ENCODE results near the gene BET1L. TPM values are rescaled to one million over a fixed set of nuclear protein-coding genes. Genes with fewer than 3 reads are reported as not detected.
"Not testable (repeated sequence)": the region's sequence is repeated elsewhere in the genome, so short reads cannot be mapped to it uniquely, and the experiment has no call there.

The BET1L gene
- total RNA-seq, 1 donor from 2014 or later = 13.1 TPM

DNA sequence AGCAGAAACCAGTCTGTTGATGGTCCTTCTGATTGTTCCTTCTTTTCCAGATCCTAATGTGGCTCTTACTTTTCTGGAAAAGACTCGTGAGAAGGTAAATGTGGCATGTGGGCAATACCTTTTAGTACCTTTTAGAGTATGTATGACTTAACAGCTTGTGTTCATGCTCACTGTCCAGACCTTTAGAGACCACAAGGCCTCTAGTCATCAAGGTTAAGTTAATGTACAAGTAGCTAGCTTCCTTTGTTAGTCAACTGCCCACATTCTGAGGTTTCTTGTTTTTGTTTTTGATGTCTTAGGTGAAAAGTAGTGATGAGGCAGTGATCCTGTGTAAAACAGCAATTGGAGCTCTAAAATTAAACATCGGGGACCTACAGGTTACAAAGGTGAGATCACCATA, 37.2 kb upstream of the BET1L start:
- Mint-ChIP-seq H3K27ac (no peak overlapping the region), H3K27me3 (ENCODE audit: insufficient read depth, low read depth) (peaks cover 2% of the 10 kb centered on the region), H3K36me3 (peaks cover 31% of the 10 kb centered on the region)

GRCh38 chr11:241634-242033, 34.4 kb upstream of the BET1L start:
- Mint-ChIP-seq H3K27me3 (ENCODE audit: insufficient read depth, low read depth) (no peaks in the 10 kb centered on the region), H3K4me1 (peaks cover 13% of the 10 kb centered on the region), H3K27ac (no peak overlapping the region), H3K36me3 (peaks cover 17% of the 10 kb centered on the region), H3K4me3 (no peak overlapping the region), H3K9me3 (no peaks in the 10 kb centered on the region)
- Histone ChIP-seq H3K4me1 (peaks cover 7% of the 10 kb centered on the region), H4K20me1 (ENCODE audit: low read depth) (peaks cover 11% of the 10 kb centered on the region), H3K4me3 (no peak overlapping the region), H3K36me3 (peaks cover 7% of the 10 kb centered on the region), H2AFZ (replicated peaks) (no peak overlapping the region), H3F3A (ENCODE audit: low read depth) (peaks cover under 1% of the 10 kb centered on the region), H3K79me2 (ENCODE audit: low read depth) (peaks cover 34% of the 10 kb centered on the region), H3K9ac (no peak overlapping the region), H3K9me3 (ENCODE audit: low read depth) (no peaks in the 10 kb centered on the region), H3K4me2 (no peak overlapping the region), H3K27me3 (no peaks in the 10 kb centered on the region), H3K27ac (no peak overlapping the region)
- no peak for DNase-seq (ENCODE audit: low spot score)
- TF ChIP-seq EZH2phosphoT487 (IDR thresholded peaks at IDR 0.05) = no peak
- TF ChIP-seq CTCF (IDR thresholded peaks at IDR 0.05) = no peak
- TF ChIP-seq EZH2 (IDR thresholded peaks at IDR 0.05) = no peak

More for the DNA sequence above, 37.2 kb upstream of the BET1L start:
- Histone ChIP-seq H3K4me2 (no peak overlapping the region), H3K36me3 (peaks cover 7% of the 10 kb centered on the region), H3K9me3 (ENCODE audit: low read depth) (no peaks in the 10 kb centered on the region), H3K4me1 (no peaks in the 10 kb centered on the region), H3F3A (ENCODE audit: low read depth) (no peaks in the 10 kb centered on the region), H3K27me3 (no peaks in the 10 kb centered on the region), H3K9ac (no peak overlapping the region), H3K4me3 (no peak overlapping the region), H3K79me2 (ENCODE audit: low read depth) (peaks cover 9% of the 10 kb centered on the region), H2AFZ (replicated peaks) (no peak overlapping the region), H4K20me1 (ENCODE audit: low read depth) (no peaks in the 10 kb centered on the region), H3K27ac (no peak overlapping the region)
- H3K4me3 Mint-ChIP-seq = no peak overlapping the region
- TF ChIP-seq CTCF (IDR thresholded peaks at IDR 0.05) (no peak), EZH2 (IDR thresholded peaks at IDR 0.05) (no peak), EZH2phosphoT487 (IDR thresholded peaks at IDR 0.05) (no peak)
- H3K4me1 Mint-ChIP-seq = no peaks in the 10 kb centered on the region
- no peaks in the 10 kb centered on the region for H3K9me3 Mint-ChIP-seq
- DNase-seq (ENCODE audit: low spot score) = no peak

- H3K4me2 ChIP-seq = no peak overlapping the region
- peaks cover 11% of the 10 kb centered on the region for H3F3A ChIP-seq (ENCODE audit: low read depth)
- peaks cover 39% of the 10 kb centered on the region for H3K79me2 ChIP-seq (ENCODE audit: low read depth)
- H3K4me1 ChIP-seq = peaks cover 9% of the 10 kb centered on the region
- H3K4me3 ChIP-seq = no peak overlapping the region
- H3K27ac ChIP-seq = no peak overlapping the region
- H3K9me3 ChIP-seq (ENCODE audit: low read depth) = no peaks in the 10 kb centered on the region
- no peak overlapping the region for H3K9ac ChIP-seq
- no peaks in the 10 kb centered on the region for H3K27me3 ChIP-seq
- no peaks in the 10 kb centered on the region for H3K9me3 Mint-ChIP-seq
- H2AFZ ChIP-seq (replicated peaks) = no peak overlapping the region
- no peak overlapping the region for H3K4me3 Mint-ChIP-seq
- no peak overlapping the region for H3K27ac Mint-ChIP-seq
- H3K36me3 ChIP-seq = peaks cover 7% of the 10 kb centered on the region
- no peak for TF ChIP-seq EZH2 (IDR thresholded peaks at IDR 0.05)
- TF ChIP-seq CTCF (IDR thresholded peaks at IDR 0.05) = no peak
- TF ChIP-seq EZH2phosphoT487 (IDR thresholded peaks at IDR 0.05) = no peak
- H4K20me1 ChIP-seq (ENCODE audit: low read depth) = peaks cover 11% of the 10 kb centered on the region
- peaks cover 15% of the 10 kb centered on the region for H3K36me3 Mint-ChIP-seq
- peaks cover 18% of the 10 kb centered on the region for H3K4me1 Mint-ChIP-seq
- no peak for DNase-seq (ENCODE audit: low spot score)
- H3K27me3 Mint-ChIP-seq (ENCODE audit: insufficient read depth, low read depth) = no peaks in the 10 kb centered on the region
Measured at GRCh38 chr11:240315-240714, 33.1 kb upstream of the BET1L start.

- H3K27me3 ChIP-seq; H3K36me3 ChIP-seq; H2AFZ ChIP-seq (replicated peaks); H3K27me3 Mint-ChIP-seq (ENCODE audit: insufficient read depth, low read depth); H3K4me3 ChIP-seq; DNase-seq (ENCODE audit: low spot score); H3K9me3 Mint-ChIP-seq; H3K9ac ChIP-seq; H3K9me3 ChIP-seq (ENCODE audit: low read depth); H3K27ac Mint-ChIP-seq; H3K27ac ChIP-seq: not testable (repeated sequence)
- peak overlapping the region; percentile 97 for H3K4me3 Mint-ChIP-seq
- peaks cover 13% of the 10 kb centered on the region for H3K36me3 Mint-ChIP-seq
- peaks cover 12% of the 10 kb centered on the region for H3K4me1 ChIP-seq
- H3K4me2 ChIP-seq = peak overlapping the region; percentile 98
- H3K79me2 ChIP-seq (ENCODE audit: low read depth) = peaks cover 46% of the 10 kb centered on the region
- H4K20me1 ChIP-seq (ENCODE audit: low read depth) = peaks cover 11% of the 10 kb centered on the region
- peaks cover 12% of the 10 kb centered on the region for H3F3A ChIP-seq (ENCODE audit: low read depth)
- peaks cover 23% of the 10 kb centered on the region for H3K4me1 Mint-ChIP-seq
Measured at GRCh38 chr11:238346-238745, 31.1 kb upstream of the BET1L start.

Data from neural progenitor cell (in vitro differentiated cells).